HepG2 (cell line): Measurements from ENCODE around the gene HEXD. TPM values are rescaled to one million over a fixed set of nuclear protein-coding genes. Genes with fewer than 3 reads are reported as not detected.

Source experiments
- AHDC1 ChIP-seq: sonication (generic); formaldehyde crosslinking; IDR thresholded peaks from 2 replicates; pipeline ENCODE4 v1.5.1; 2020; ENCODE audit warnings: mild to moderate bottlenecking, missing genetic modification reagents, borderline replicate concordance
- HNRNPH1 ChIP-seq: fragments of 200-400 bp; formaldehyde crosslinking; optimal IDR thresholded peaks from 2 replicates; pipeline ENCODE3; 2017; ENCODE audit warnings: mild to moderate bottlenecking, low read depth, low read length
- IRF9 ChIP-seq: sonication (generic); formaldehyde crosslinking; IDR thresholded peaks from 2 replicates; pipeline ENCODE4 v1.8.0; 2022; ENCODE audit warnings: missing genetic modification reagents, mild to moderate bottlenecking, borderline replicate concordance
- MAX ChIP-seq: IDR thresholded peaks from 2 replicates; pipeline ENCODE4 v1.6.1; 2012; ENCODE audit warnings: inconsistent platforms
- SOX13 ChIP-seq, 3 experiments: fragments of 450-650 bp in 1 of 3; sonication (generic) in 1 of 3; formaldehyde crosslinking in 1 of 3; IDR thresholded peaks in 2 of 3; conservative IDR thresholded peaks in 1 of 3; 2 replicates each; pipeline versions ENCODE4 v1.5.0 to v1.6.1; 2016 to 2020; ENCODE audit warnings: antibody characterized with exemption in 1 of 3, mild to moderate bottlenecking in 1 of 3, missing compliant biosample characterization in 1 of 3, missing genetic modification reagents in 1 of 3, moderate library complexity in 1 of 3
- ZNF34 ChIP-seq: sonication (generic); formaldehyde crosslinking; IDR thresholded peaks from 2 replicates; pipeline ENCODE4 v1.4.0; 2020; ENCODE audit warnings: mild to moderate bottlenecking, missing genetic modification reagents, borderline replicate concordance
- ZNF546 ChIP-seq: sonication (generic); formaldehyde crosslinking; conservative IDR thresholded peaks from 2 replicates; pipeline ENCODE4 v1.8.1; 2023; ENCODE audit warnings: mild to moderate bottlenecking, missing genetic modification reagents
- ZSCAN21 ChIP-seq: sonication (generic); formaldehyde crosslinking; IDR thresholded peaks from 2 replicates; pipeline ENCODE4 v1.8.0; 2022; ENCODE audit warnings: mild to moderate bottlenecking, missing genetic modification reagents, moderate library complexity, borderline replicate concordance
- polyA plus RNA-seq, 8 experiments: library from polyadenylated mRNA; depleted of rRNA in 3 of 8; stranded (reverse) in 7 of 8; unstranded in 1 of 8; fragments of >200 nt; fragmentation: Illumina TruSeq in 4 of 8; extraction: Trizol in 4 of 8; gene quantifications; 2 replicates each; pipeline versions ENCODE4 v1.2.1 to v1.2.3, GENCODE V29; 2011 to 2016; ENCODE audit warnings: low read depth in 4 of 8, missing spikeins in 1 of 8, mixed read lengths in 1 of 8; ENCODE audit not compliant: insufficient read depth in 1 of 8
- total RNA-seq, 5 experiments: library from RNA; depleted of rRNA; stranded (reverse); fragments of >200 nt; fragmentation: Illumina TruSeq; extraction: Trizol; gene quantifications; 2 replicates each; pipeline ENCODE4 v1.2.3, GENCODE V29; 2016; ENCODE audit warnings: low read depth in 1 of 5
- TF ChIP-seq, protein P1 (sequence below): sonication (generic); formaldehyde crosslinking; IDR thresholded peaks from 2 replicates; pipeline ENCODE4 v1.9.0; 2022; ENCODE audit warnings: missing genetic modification reagents, mild to moderate bottlenecking, borderline replicate concordance
- TF ChIP-seq, protein P2 (sequence below), 2 experiments: sonication (generic) in 1 of 2; formaldehyde crosslinking in 1 of 2; IDR thresholded peaks; 2 replicates each; pipeline versions ENCODE4 v1.4.0 to v1.6.1; 2016 to 2020; ENCODE audit warnings: borderline replicate concordance in 1 of 2, low read depth in 1 of 2, mild to moderate bottlenecking in 1 of 2, missing genetic modification reagents in 1 of 2
- TF ChIP-seq, protein P3 (sequence below): sonication (generic); formaldehyde crosslinking; conservative IDR thresholded peaks from 2 replicates; pipeline ENCODE4 v1.4.0; 2020; ENCODE audit warnings: missing genetic modification reagents

The HEXD gene
- total and polyA plus RNA-seq, 2 of the 13 experiments (the other 11 are each of a cell fraction or from before 2014, with no cell fraction given) = 22.3 to 41.8 TPM

DNA sequence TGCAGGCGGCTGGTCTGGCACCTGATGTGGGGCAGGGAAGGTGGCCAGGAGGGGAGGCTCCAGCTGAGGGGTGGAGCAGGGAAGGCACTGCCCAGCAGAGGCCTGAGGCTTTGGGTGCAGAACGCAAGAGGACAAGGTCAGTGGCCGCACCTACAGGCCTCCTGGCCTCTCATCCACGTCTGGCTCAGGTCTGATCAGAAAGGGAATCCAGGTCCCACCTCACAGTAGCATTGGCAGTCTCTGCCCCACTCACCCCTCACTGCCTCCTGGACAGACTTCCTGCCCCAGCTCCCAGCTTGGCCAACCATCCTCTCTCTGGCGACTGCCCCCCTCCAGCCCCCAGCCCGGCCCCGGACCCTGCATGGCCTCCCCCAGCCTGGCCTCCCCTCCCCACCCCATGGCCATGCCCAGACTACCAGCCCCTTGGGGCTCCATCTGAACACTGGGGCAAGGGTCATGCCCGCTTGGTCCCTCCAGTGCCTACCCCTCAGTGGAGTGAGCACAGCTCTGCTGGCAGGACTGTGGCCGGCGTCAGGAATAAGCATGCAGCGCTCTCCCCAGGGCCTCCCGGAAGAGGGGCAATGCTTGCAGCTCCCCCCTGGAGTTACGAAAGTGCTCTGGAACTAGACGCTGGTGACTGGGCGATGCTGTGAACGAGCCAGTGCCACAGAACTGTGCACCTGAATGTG, 42.0 kb upstream of the HEXD start (continued):
- no peak for TF ChIP-seq IRF9 (CRISPR knock-in tag)
- TF ChIP-seq HNRNPH1 = no peak
- TF ChIP-seq, protein P1, sequence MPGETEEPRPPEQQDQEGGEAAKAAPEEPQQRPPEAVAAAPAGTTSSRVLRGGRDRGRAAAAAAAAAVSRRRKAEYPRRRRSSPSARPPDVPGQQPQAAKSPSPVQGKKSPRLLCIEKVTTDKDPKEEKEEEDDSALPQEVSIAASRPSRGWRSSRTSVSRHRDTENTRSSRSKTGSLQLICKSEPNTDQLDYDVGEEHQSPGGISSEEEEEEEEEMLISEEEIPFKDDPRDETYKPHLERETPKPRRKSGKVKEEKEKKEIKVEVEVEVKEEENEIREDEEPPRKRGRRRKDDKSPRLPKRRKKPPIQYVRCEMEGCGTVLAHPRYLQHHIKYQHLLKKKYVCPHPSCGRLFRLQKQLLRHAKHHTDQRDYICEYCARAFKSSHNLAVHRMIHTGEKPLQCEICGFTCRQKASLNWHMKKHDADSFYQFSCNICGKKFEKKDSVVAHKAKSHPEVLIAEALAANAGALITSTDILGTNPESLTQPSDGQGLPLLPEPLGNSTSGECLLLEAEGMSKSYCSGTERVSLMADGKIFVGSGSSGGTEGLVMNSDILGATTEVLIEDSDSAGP (CRISPR knock-in tag) = peak; percentile 10; the same call in 1 of the 2 replicates
- TF ChIP-seq, protein P2, sequence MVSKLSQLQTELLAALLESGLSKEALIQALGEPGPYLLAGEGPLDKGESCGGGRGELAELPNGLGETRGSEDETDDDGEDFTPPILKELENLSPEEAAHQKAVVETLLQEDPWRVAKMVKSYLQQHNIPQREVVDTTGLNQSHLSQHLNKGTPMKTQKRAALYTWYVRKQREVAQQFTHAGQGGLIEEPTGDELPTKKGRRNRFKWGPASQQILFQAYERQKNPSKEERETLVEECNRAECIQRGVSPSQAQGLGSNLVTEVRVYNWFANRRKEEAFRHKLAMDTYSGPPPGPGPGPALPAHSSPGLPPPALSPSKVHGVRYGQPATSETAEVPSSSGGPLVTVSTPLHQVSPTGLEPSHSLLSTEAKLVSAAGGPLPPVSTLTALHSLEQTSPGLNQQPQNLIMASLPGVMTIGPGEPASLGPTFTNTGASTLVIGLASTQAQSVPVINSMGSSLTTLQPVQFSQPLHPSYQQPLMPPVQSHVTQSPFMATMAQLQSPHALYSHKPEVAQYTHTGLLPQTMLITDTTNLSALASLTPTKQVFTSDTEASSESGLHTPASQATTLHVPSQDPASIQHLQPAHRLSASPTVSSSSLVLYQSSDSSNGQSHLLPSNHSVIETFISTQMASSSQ (IDR thresholded peaks at IDR 0.05; ENCODE audit: low read depth) = no peak
- TF ChIP-seq, protein P2 (CRISPR knock-in tag; IDR thresholded peaks at IDR 0.05; ENCODE audit: borderline replicate concordance) = 0 out of 2 replicates have a peak, but pooled peaks have one; percentile 17
- TF ChIP-seq MAX = peak; percentile 24; the same call in 1 of the 2 replicates
- TF ChIP-seq, protein P3, sequence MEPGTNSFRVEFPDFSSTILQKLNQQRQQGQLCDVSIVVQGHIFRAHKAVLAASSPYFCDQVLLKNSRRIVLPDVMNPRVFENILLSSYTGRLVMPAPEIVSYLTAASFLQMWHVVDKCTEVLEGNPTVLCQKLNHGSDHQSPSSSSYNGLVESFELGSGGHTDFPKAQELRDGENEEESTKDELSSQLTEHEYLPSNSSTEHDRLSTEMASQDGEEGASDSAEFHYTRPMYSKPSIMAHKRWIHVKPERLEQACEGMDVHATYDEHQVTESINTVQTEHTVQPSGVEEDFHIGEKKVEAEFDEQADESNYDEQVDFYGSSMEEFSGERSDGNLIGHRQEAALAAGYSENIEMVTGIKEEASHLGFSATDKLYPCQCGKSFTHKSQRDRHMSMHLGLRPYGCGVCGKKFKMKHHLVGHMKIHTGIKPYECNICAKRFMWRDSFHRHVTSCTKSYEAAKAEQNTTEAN (CRISPR knock-in tag) = no peak
- TF ChIP-seq ZSCAN21 = peak; percentile 50; the same call in 1 of the 2 replicates
- no peak for TF ChIP-seq ZNF546 (CRISPR knock-in tag)
- no peak for TF ChIP-seq ZNF34
- peak; percentile 14; the same call in 1 of the 2 replicates for TF ChIP-seq SOX13 (IDR thresholded peaks at IDR 0.05)
- TF ChIP-seq SOX13 (CRISPR knock-in tag; conservative IDR thresholded peaks at IDR 0.05 in 1 of 2, IDR thresholded peaks at IDR 0.05 in 1 of 2) = peak in 1 of 2 experiments; percentile 60; a peak in 1 of 4 replicates
- no peak for TF ChIP-seq AHDC1
